ENCODE data around the gene ZNF180.
"Not testable (repeated sequence)": the region's sequence is repeated elsewhere in the genome, so short reads cannot be mapped to it uniquely, and the experiment has no call there.

The ZNF180 gene

GRCh38 chr19:44496711-44497110 lies 3.6 kb downstream of the ZNF180 start:
- no peak for DNase-seq

- DNase-seq, result no peak
Observed at GRCh38 chr19:44476559-44477408, 23.5 kb downstream of the ZNF180 start.

- not testable (repeated sequence) for DNase-seq
Observed at GRCh38 chr19:44468730-44469129, 31.6 kb downstream of the ZNF180 start.

GRCh38 chr19:44462600-44463286 lies 37.6 kb downstream of the ZNF180 start:
- not testable (repeated sequence) for DNase-seq

GRCh38 chr19:44456016-44456415 lies 44.3 kb downstream of the ZNF180 start:
- DNase-seq, result not testable (repeated sequence)

GRCh38 chr19:44455100-44455499 lies 45.2 kb downstream of the ZNF180 start:
- DNase-seq, result no peak

GRCh38 chr19:44452367-44452766 lies 48.0 kb downstream of the ZNF180 start:
- no peak for DNase-seq

- no peak for DNase-seq
Observed at GRCh38 chr19:44451687-44452086, 48.6 kb downstream of the ZNF180 start.

GRCh38 chr19:44447916-44448674 lies 52.2 kb downstream of the ZNF180 start, which contains the start of gene ZNF229:
ZNF229 (minus strand) TSS chr19:44448472; CDS start chr19:44442847, 5,625 bp downstream.
- peak; percentile 46 for DNase-seq

- DNase-seq, result no peak
Observed at GRCh38 chr19:44438441-44438840, 61.9 kb downstream of the ZNF180 start.

GRCh38 chr19:44435441-44435840 lies 64.9 kb downstream of the ZNF180 start:
- no peak for DNase-seq

- DNase-seq, result no peak
Observed at GRCh38 chr19:44430956-44431355, 69.4 kb downstream of the ZNF180 start.

Measured in activated gamma-delta T cell treated with Interleukin-2 at 50 U/mL for 16 hours (primary cell).